HEK293T (cell line): ENCODE measurements around the gene SUSD6.

Source experiments
- CTCF ChIA-PET: fragments of 350-600 bp; formaldehyde crosslinking; extraction: SDS; loops from one replicate; lab custom pipeline; 2021; ENCODE audit warnings: antibody characterized with exemption, inconsistent platforms; lab: Yijun Ruan, JAX
- POLR2A ChIA-PET: fragments of 350-600 bp; formaldehyde crosslinking; extraction: SDS; loops from one replicate; lab custom pipeline; 2020; ENCODE audit warnings: antibody characterized with exemption, inconsistent platforms; lab: Yijun Ruan, JAX
- DNase-seq: peaks from one replicate; pipeline ENCODE4 v3.0.0; 2012; ENCODE audit warnings: mixed read lengths; ENCODE audit errors: extremely low spot score
- ARNT ChIP-seq: fragments of 450-650 bp; IDR thresholded peaks from 2 replicates; pipeline ENCODE4 v1.6.1; 2017; ENCODE audit warnings: mild to moderate bottlenecking
- BHLHE40 ChIP-seq: fragments of 450-650 bp; IDR thresholded peaks from 2 replicates; pipeline ENCODE4 v1.6.1; 2016; ENCODE audit warnings: mild to moderate bottlenecking, moderate library complexity, borderline replicate concordance
- CTBP1 ChIP-seq: fragments of 450-650 bp; IDR thresholded peaks from 2 replicates; pipeline ENCODE4 v1.6.1; 2016; ENCODE audit warnings: borderline replicate concordance
- ELF4 ChIP-seq: fragments of 450-650 bp; IDR thresholded peaks from 2 replicates; pipeline ENCODE4 v1.6.1; 2017; ENCODE audit warnings: antibody characterized with exemption
- FOXA1 ChIP-seq: fragments of 450-650 bp; IDR thresholded peaks from 2 replicates; pipeline ENCODE4 v1.6.1; 2016; ENCODE audit warnings: mild to moderate bottlenecking
- FOXK2 ChIP-seq: fragments of 450-650 bp; IDR thresholded peaks from 2 replicates; pipeline ENCODE4 v1.6.1; 2016; ENCODE audit warnings: mild to moderate bottlenecking
- FOXM1 ChIP-seq: fragments of 450-650 bp; IDR thresholded peaks from 2 replicates; pipeline ENCODE4 v1.6.1; 2017; ENCODE audit warnings: mild to moderate bottlenecking, borderline replicate concordance
- HDGF ChIP-seq: fragments of 450-650 bp; IDR thresholded peaks from 2 replicates; pipeline ENCODE4 v1.6.1; 2017; ENCODE audit warnings: antibody characterized with exemption, borderline replicate concordance
- L3MBTL2 ChIP-seq: fragments of 450-650 bp; conservative IDR thresholded peaks from 2 replicates; pipeline ENCODE4 v1.6.1; 2016; ENCODE audit warnings: mild to moderate bottlenecking
- LEF1 ChIP-seq: fragments of 450-650 bp; IDR thresholded peaks from 2 replicates; pipeline ENCODE4 v1.6.1; 2017; ENCODE audit warnings: mild to moderate bottlenecking, borderline replicate concordance
- NFRKB ChIP-seq: fragments of 450-650 bp; IDR thresholded peaks from 2 replicates; pipeline ENCODE4 v1.6.1; 2016; ENCODE audit warnings: mild to moderate bottlenecking, moderate library complexity
- SP1 ChIP-seq: fragments of 450-650 bp; IDR thresholded peaks from 2 replicates; pipeline ENCODE4 v1.6.1; 2017
- SUZ12 ChIP-seq: fragments of 450-650 bp; IDR thresholded peaks from 2 replicates; pipeline ENCODE4 v1.6.1; 2016; ENCODE audit warnings: mild to moderate bottlenecking
- TARDBP ChIP-seq: fragments of 450-650 bp; IDR thresholded peaks from 2 replicates; pipeline ENCODE4 v1.6.1; 2016
- ZNF384 ChIP-seq: fragments of 450-650 bp; IDR thresholded peaks from 2 replicates; pipeline ENCODE4 v1.6.1; 2016
- TF ChIP-seq, protein P1 (sequence below): fragments of 450-650 bp; IDR thresholded peaks from 2 replicates; pipeline ENCODE4 v1.6.1; 2016

The SUSD6 gene

DNA sequence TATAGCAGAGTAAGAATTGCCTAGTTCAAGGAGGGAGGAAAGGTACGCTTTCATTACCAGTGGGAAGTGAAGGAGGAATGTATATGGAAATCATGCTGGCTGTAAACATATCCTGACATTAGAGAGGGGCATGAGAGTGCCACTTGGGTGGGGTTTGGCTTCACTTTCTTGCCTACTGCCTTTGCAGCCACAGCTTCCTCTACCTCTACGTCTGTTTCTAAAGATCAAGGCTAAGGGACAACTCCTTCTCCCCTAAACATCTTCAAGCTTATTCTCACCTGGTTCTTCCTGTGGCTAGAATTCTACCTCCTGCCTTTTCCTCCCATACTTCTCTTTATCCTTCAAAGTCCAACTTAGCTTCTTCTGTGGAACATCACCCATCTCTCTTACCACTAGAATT, 58.0 kb downstream of the SUSD6 start:
- no peak for DNase-seq
- no peak for TF ChIP-seq L3MBTL2
- TF ChIP-seq FOXM1, result no peak
- TF ChIP-seq LEF1, result no peak
- no peak for TF ChIP-seq TARDBP
- no peak for TF ChIP-seq SP1
- no peak for TF ChIP-seq SUZ12
- TF ChIP-seq CTBP1, result no peak
- TF ChIP-seq FOXK2, result no peak
- TF ChIP-seq BHLHE40, result no peak
- no peak for TF ChIP-seq HDGF
- TF ChIP-seq, protein P1, sequence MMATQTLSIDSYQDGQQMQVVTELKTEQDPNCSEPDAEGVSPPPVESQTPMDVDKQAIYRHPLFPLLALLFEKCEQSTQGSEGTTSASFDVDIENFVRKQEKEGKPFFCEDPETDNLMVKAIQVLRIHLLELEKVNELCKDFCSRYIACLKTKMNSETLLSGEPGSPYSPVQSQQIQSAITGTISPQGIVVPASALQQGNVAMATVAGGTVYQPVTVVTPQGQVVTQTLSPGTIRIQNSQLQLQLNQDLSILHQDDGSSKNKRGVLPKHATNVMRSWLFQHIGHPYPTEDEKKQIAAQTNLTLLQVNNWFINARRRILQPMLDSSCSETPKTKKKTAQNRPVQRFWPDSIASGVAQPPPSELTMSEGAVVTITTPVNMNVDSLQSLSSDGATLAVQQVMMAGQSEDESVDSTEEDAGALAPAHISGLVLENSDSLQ, result no peak
- TF ChIP-seq ARNT, result no peak
- no peak for TF ChIP-seq NFRKB
- TF ChIP-seq FOXA1, result no peak
- TF ChIP-seq ELF4, result no peak
- TF ChIP-seq ZNF384, result no peak
- CTCF ChIA-PET, result no interaction called here
- POLR2A ChIA-PET, result no interaction called here

DNA sequence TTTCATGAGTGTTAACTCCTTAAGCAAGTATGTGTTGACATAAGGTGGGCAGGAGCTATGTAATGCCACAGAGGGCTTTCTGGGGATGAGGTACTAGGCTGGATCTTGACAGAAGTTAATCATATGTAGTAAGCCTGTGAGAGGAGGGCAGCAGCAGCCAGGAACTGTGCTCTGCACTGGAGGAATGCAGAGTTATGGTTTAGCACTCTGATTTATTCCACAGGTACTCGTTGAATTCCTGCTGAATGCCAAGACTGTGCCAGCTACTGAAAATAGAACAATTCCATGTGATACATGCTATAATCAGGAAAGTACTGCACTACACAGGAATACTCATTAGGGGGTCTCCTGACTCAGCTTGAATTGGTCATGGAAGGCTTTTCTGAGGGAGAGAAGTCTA, 58.7 kb downstream of the SUSD6 start:
- ChIA-PET POLR2A (no interaction called here), CTCF (no interaction called here)
- no peak for DNase-seq
- TF ChIP-seq FOXA1, result no peak
- TF ChIP-seq L3MBTL2, result no peak
- TF ChIP-seq CTBP1, result no peak
- no peak for TF ChIP-seq BHLHE40
- no peak for TF ChIP-seq FOXM1
- no peak for TF ChIP-seq LEF1
- no peak for TF ChIP-seq TARDBP
- no peak for TF ChIP-seq HDGF
- TF ChIP-seq ARNT, result no peak
- no peak for TF ChIP-seq SP1
- TF ChIP-seq, protein P1, result no peak
- no peak for TF ChIP-seq NFRKB
- TF ChIP-seq SUZ12, result no peak
- no peak for TF ChIP-seq ZNF384
- no peak for TF ChIP-seq FOXK2
- TF ChIP-seq ELF4, result no peak

DNA sequence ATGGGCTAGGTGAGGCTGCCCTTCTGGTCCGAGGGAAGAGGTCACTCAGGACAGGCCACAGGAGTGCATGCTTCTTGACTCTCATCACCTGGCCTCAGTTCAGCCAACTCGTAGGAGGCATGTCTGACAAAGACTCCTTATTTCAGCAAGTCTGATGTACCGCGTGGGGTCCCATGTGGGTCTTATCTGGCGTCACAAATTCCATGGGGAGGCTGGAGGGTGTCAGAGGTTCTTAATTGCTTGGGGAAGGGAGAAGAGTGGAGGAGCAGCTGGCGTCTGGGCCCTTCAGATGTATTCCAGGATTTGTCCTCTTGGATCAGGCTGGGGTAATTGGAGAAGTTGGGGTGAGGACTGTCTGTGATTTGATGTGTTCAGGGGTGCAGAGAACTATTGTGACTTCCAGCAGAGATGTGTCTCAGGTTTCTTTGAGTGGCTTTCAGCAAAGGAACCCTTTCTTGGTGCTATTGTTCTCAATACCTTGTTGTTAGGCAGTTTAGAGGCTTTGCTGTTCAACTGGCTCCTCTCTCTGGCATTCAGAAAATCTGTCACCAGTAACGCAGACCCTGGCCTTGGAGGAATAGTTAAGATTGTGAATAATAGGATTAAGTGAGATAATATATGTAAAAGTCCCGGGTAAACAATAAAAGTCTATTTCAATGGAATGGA, 60.1 kb downstream of the SUSD6 start:
- TF ChIP-seq SUZ12 (no peak), TARDBP (no peak), ELF4 (no peak), BHLHE40 (no peak), LEF1 (no peak), ARNT (no peak), CTBP1 (no peak), FOXA1 (no peak), L3MBTL2 (no peak), HDGF (no peak)
- TF ChIP-seq, protein P1, result no peak
- CTCF ChIA-PET, result no interaction called here
- POLR2A ChIA-PET, result no interaction called here
- no peak for DNase-seq

DNA sequence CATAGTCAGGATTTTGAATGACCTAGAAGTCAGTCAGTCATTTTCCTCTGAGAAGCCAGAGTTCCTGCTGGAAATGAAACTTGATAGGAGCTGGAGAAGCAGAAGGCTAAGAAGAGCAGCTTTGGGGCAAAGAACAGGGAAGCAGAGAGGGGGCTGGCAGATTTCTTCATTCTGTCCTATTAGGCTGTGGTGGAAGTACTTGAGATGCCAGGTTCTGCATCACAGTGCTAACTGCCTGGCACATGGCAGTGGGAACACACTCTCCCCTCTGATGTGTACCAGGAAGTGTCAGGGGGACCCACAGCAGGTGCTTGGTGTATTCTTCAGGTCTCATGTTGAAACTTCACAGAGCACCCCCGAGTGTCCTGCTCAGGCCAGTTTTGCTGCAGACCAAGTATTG, 61.0 kb downstream of the SUSD6 start:
- CTCF ChIA-PET, result no interaction called here
- POLR2A ChIA-PET, result no interaction called here
- DNase-seq, result no peak
- TF ChIP-seq ELF4 (no peak), TARDBP (no peak), SUZ12 (no peak)

DNA sequence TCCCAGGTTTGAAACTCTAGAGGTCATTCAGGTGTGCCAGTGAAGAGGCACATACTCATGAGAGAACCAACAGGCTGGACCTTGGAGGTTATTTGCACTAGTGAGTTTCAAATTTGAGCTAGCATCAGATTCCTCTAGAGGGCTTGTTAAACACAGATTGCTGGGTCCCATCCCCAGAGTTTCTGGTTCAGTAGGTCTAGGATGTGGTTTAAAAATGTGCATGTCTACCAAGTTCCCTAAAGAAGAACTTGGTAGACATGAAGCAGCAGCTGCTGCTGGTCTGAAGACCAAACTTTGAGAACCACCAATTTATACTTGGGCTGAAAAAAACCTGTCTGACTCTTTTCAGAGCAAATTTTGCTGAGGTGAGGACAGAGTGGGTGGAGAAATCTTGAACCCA, 61.7 kb downstream of the SUSD6 start:
- DNase-seq, result no peak
- ChIA-PET POLR2A (no interaction called here), CTCF (interaction anchor here (0.6 to 1.3 kb wide), 2 partner anchors 31 to 40 kb away, joined by 4 read pairs; no protein-coding TSS in a partner anchor)
- TF ChIP-seq TARDBP, result no peak
- no peak for TF ChIP-seq CTBP1
- TF ChIP-seq BHLHE40, result no peak
- TF ChIP-seq SP1, result no peak
- TF ChIP-seq NFRKB, result no peak
- no peak for TF ChIP-seq FOXM1
- no peak for TF ChIP-seq ZNF384
- TF ChIP-seq FOXA1, result no peak
- no peak for TF ChIP-seq HDGF
- no peak for TF ChIP-seq LEF1
- TF ChIP-seq L3MBTL2, result no peak
- TF ChIP-seq ELF4, result no peak
- TF ChIP-seq, protein P1, result no peak
- TF ChIP-seq SUZ12, result no peak
- no peak for TF ChIP-seq FOXK2
- TF ChIP-seq ARNT, result no peak
